K562 (cell line): ENCODE data around the gene NRP2. TPM values are rescaled to one million over a fixed set of nuclear protein-coding genes. Genes with fewer than 3 reads are reported as not detected.

Experiments used
- ATAC-seq: fragments of 200-7000 bp; cut with Tn5 transposase; 3 replicates; pipeline ENCODE4 v1.9.1; 2020; ENCODE audit warnings: moderate library complexity
- BruUV-seq: library from RNA; stranded (reverse); fragments of 400-500 nt; replicated peaks from 2 replicates; lab custom pipeline; 2021; lab: Mats Ljungman, UMichigan
- CTCF ChIA-PET: fragments of 300-600 bp; formaldehyde crosslinking; extraction: SDS; loops from one replicate; lab custom pipeline; 2021; ENCODE audit warnings: low intra/inter-chr PET ratio; lab: Yijun Ruan, JAX
- POLR2A ChIA-PET: fragments of 300-600, 350-650 bp; sonication (Branson Sonifier 250); formaldehyde crosslinking; extraction: SDS; loops from one replicate; lab custom pipeline; 2021; ENCODE audit warnings: antibody characterized with exemption, inconsistent platforms; lab: Yijun Ruan, JAX
- DNase-seq, 4 experiments: peaks; one replicate each; pipeline versions ENCODE4 v3.0.0 to v3.0.0-alpha.2; 2011 to 2018; ENCODE audit warnings: low spot score in 3 of 4, mixed read lengths in 3 of 4; ENCODE audit errors: extremely low read depth in 1 of 4
- FAIRE-seq: peaks from 2 replicates; lab custom pipeline; 2011; peaks lifted over from hg19 to GRCh38; lab: Jason Lieb, UNC
- H2AFZ ChIP-seq: 2 replicates; pipeline ENCODE4 v1.6.0; 2011; ENCODE audit warnings: low read depth, low read length, control low read depth, inconsistent platforms
- H3K27ac ChIP-seq: fragments of 200-600 bp; 3 replicates; pipeline ENCODE4 v1.8.0; 2011; ENCODE audit warnings: low read depth, mild to moderate bottlenecking, control low read depth, inconsistent platforms, low read length, moderate library complexity, mixed read lengths; ENCODE audit errors: extremely low read depth
- H3K27me3 ChIP-seq, 2 experiments: fragments of 300-600 bp in 1 of 2; 2 replicates in 1 of 2; 3 replicates in 1 of 2; pipeline versions ENCODE4 v1.6.0 to v1.8.0; 2011; ENCODE audit warnings: inconsistent platforms in 2 of 2, low read length in 2 of 2, mild to moderate bottlenecking in 1 of 2, mixed read lengths in 1 of 2, moderate library complexity in 1 of 2; ENCODE audit not compliant: control insufficient read depth in 2 of 2, insufficient read depth in 2 of 2
- H3K36me3 ChIP-seq: fragments of 300-600 bp; 3 replicates; pipeline ENCODE4 v1.8.0; 2011; ENCODE audit warnings: mild to moderate bottlenecking, low read length, inconsistent platforms; ENCODE audit not compliant: control insufficient read depth, insufficient read depth
- H3K4me1 ChIP-seq, 2 experiments: fragments of 200-600 bp in 1 of 2; replicated peaks in 1 of 2; 2 replicates in 1 of 2; 3 replicates in 1 of 2; pipeline versions ENCODE4 v1.5.1 to v1.8.0; 2011; ENCODE audit warnings: inconsistent platforms in 2 of 2, low read length in 2 of 2, mild to moderate bottlenecking in 1 of 2, mixed read lengths in 1 of 2, moderate library complexity in 1 of 2; ENCODE audit not compliant: control insufficient read depth in 2 of 2, insufficient read depth in 2 of 2
- H3K4me2 ChIP-seq: 2 replicates; pipeline ENCODE4 v1.6.1; 2011; ENCODE audit warnings: low read length, control low read depth, inconsistent platforms, mixed read lengths; ENCODE audit not compliant: insufficient read depth
- H3K4me3 ChIP-seq: fragments of 200-600 bp; sonication (generic), shearing (Covaris generic); 2 replicates; pipeline ENCODE4 v1.5.1; 2016; ENCODE audit warnings: control low read depth, inconsistent platforms
- H3K79me2 ChIP-seq: fragments of 200-600 bp; 3 replicates; pipeline ENCODE4 v1.8.0; 2011; ENCODE audit warnings: low read length, inconsistent platforms; ENCODE audit not compliant: control insufficient read depth, insufficient read depth
- H3K9ac ChIP-seq, 2 experiments: 2 replicates each; pipeline versions ENCODE4 v1.6.0 to v1.6.1; 2011; ENCODE audit warnings: low read depth in 2 of 2, low read length in 2 of 2, control low read depth in 1 of 2, inconsistent platforms in 1 of 2, mild to moderate bottlenecking in 1 of 2, mixed read lengths in 1 of 2; ENCODE audit not compliant: insufficient read depth in 1 of 2
- H3K9me1 ChIP-seq: one replicate; pipeline ENCODE4 v1.6.0; 2011; ENCODE audit warnings: inconsistent platforms, mild to moderate bottlenecking, low read length, moderate library complexity; ENCODE audit not compliant: control insufficient read depth, insufficient read depth
- H3K9me3 ChIP-seq: replicated peaks from 2 replicates; pipeline ENCODE4 v1.5.1; 2011; ENCODE audit warnings: low read depth, low read length, inconsistent platforms; ENCODE audit not compliant: control insufficient read depth, insufficient read depth
- H4K20me1 ChIP-seq: replicated peaks from 2 replicates; pipeline ENCODE4 v1.6.1; 2011; ENCODE audit warnings: low read length, inconsistent platforms, mixed read lengths; ENCODE audit not compliant: control insufficient read depth, insufficient read depth
- CHD2 ChIP-seq: IDR thresholded peaks from 2 replicates; pipeline ENCODE4 v1.6.1; 2011; ENCODE audit warnings: low read depth, low read length
- ELF1 ChIP-seq: fragments of 200-800 bp; sonication (Bioruptor generic); IDR thresholded peaks from 2 replicates; pipeline ENCODE4 v1.6.1; 2016; ENCODE audit warnings: missing genetic modification characterization, missing compliant biosample characterization
- ESRRB ChIP-seq: fragments of 250-450 bp; sonication (Bioruptor Pico); IDR thresholded peaks from 2 replicates; pipeline ENCODE4 v1.5.0; 2020; ENCODE audit warnings: mild to moderate bottlenecking, moderate library complexity, borderline replicate concordance
- HOXB6 ChIP-seq: fragments of 250-450 bp; sonication (Bioruptor Pico); IDR thresholded peaks from 2 replicates; pipeline ENCODE4 v1.5.1; 2022; ENCODE audit warnings: mild to moderate bottlenecking, borderline replicate concordance
- NFRKB ChIP-seq: fragments of 450-650 bp; IDR thresholded peaks from 2 replicates; pipeline ENCODE4 v1.6.1; 2016; ENCODE audit warnings: low read depth
- ZBTB1 ChIP-seq: sonication (generic); formaldehyde crosslinking; IDR thresholded peaks from 2 replicates; pipeline ENCODE4 v1.8.1; 2023; ENCODE audit warnings: missing genetic modification reagents, low read depth, mild to moderate bottlenecking, borderline replicate concordance
- ZFP36 ChIP-seq: fragments of 150-350 bp; IDR thresholded peaks from 2 replicates; pipeline ENCODE4 v1.6.1; 2018; ENCODE audit warnings: low read length, low read depth; ENCODE audit not compliant: partially characterized antibody
- ZNF717 ChIP-seq: fragments of 250-450 bp; sonication (Bioruptor Pico); IDR thresholded peaks from 2 replicates; pipeline ENCODE4 v1.5.0; 2021
- WGBS: fragments of 100-300 bp; shearing (Covaris generic); methylation state at CpG from one replicate; pipeline ENCODE4 v1.1.6; 2016; ENCODE audit warnings: low coverage, mixed read lengths; ENCODE audit not compliant: insufficient coverage; ENCODE audit errors: missing lambda C conversion rate; 5-methylcytosine and 5-hydroxymethylcytosine counted together
- in situ Hi-C: fragments of 300-500 bp; cut with MboI; formaldehyde crosslinking; loops from 4 replicates; pipeline ENCODE4 v1.15.0; 2018; ENCODE audit warnings: inconsistent platforms, mixed read lengths
- intact Hi-C: fragments of 100-400 bp; cut with micrococcal nuclease; formaldehyde crosslinking; loops from 2 replicates; pipeline ENCODE4 v1.14.2; 2022
- polyA plus RNA-seq, 8 experiments: library from polyadenylated mRNA; depleted of rRNA in 4 of 8; stranded (reverse) in 5 of 8; unstranded in 3 of 8; fragments of >200 nt; fragmentation: Nextera tagmentation in 2 of 8; fragmentation: Illumina TruSeq in 1 of 8; extraction: Ambion mirVana in 2 of 8; extraction: Trizol in 1 of 8; gene quantifications; 2 replicates each; pipeline versions ENCODE4 v1.2.1 to v1.2.3, GENCODE V29; 2011 to 2014; ENCODE audit warnings: inconsistent platforms in 1 of 8, missing spikeins in 1 of 8
- total RNA-seq, 7 experiments: library from RNA; depleted of rRNA in 6 of 7; stranded (reverse); fragments of >200 nt in 6 of 7; fragmentation: Illumina TruSeq in 2 of 7; extraction: Trizol in 2 of 7; gene quantifications; 2 replicates each; pipeline versions ENCODE4 v1.2.1 to v1.2.3, GENCODE V29; 2011 to 2021; ENCODE audit warnings: low replicate concordance in 1 of 7
- TF ChIP-seq, protein P1 (sequence below): fragments of 250-450 bp; sonication (Bioruptor Pico); IDR thresholded peaks from 2 replicates; pipeline ENCODE4 v1.6.1; 2021; ENCODE audit warnings: mild to moderate bottlenecking

The NRP2 gene
- total and polyA plus RNA-seq, 9 of the 15 experiments (the other 6 are each of a cell fraction or from before 2014, with no cell fraction given) = 0.05 to 0.31 (median 0.15) TPM; not detected in 5

DNA sequence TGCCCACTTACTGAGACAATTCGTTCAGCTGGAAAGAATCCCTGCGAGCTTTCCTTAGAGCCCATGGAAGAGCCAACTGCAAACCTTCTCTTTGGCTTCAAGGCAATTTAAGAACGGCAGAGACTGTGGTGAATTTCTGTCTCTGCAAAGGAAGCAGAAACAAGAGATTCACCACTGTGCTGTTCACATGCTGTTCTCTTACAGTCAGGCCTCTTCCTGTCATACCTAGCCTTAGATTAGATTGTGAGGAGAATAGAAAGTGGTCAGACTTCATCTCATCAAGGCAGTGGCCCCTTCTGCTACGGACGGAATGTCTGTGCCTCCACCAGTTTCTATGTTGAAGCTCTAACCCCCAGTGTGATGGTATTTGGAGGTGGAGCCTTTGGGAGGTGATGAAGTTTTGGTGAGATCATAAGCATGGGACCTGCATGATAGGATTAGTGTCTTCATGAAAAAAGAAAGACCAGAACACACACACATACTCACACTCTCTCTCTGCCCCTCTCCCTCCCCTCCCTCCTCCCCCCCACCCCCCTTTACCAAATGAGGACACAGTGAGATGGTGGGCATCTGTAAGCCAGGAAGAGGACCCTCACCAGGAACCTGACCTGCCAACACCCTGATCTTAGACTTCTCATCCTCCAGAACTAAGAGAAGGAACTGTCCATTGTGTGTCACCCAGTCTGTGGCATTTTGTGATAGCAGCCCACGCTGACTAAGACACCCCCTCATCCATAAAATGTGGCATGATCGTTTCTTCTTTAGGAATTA lies 45.6 kb upstream of the NRP2 start:
- no TSS peak for BruUV-seq
- POLR2A ChIA-PET = no interaction called here
- Histone ChIP-seq H3K27me3 (no peaks in the 10 kb centered on the region; a peak in 1 of 5 replicates), H3K79me2 (no peaks in the 10 kb centered on the region)
- DNase-seq = no peak
- TF ChIP-seq CHD2 = no peak
- TF ChIP-seq ESRRB = no peak
- no peak for TF ChIP-seq HOXB6 (CRISPR knock-in tag)
- TF ChIP-seq, protein P1, sequence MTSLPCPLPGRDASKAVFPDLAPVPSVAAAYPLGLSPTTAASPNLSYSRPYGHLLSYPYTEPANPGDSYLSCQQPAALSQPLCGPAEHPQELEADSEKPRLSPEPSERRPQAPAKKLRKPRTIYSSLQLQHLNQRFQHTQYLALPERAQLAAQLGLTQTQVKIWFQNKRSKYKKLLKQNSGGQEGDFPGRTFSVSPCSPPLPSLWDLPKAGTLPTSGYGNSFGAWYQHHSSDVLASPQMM (CRISPR knock-in tag) = no peak
- TF ChIP-seq NFRKB = no peak
- no peak for TF ChIP-seq ELF1
- no peak for TF ChIP-seq ZNF717 (CRISPR knock-in tag)
- no peak for TF ChIP-seq ZBTB1 (CRISPR knock-in tag)
- no peak for TF ChIP-seq ZFP36
- TF ChIP-seq, all 486 proteins: peak for 0
- no peaks in the 10 kb centered on the region for H3K9me1 ChIP-seq
- 0% methylated on average over 7 of the region's 7 CpGs for WGBS
- ATAC-seq = no peak
- FAIRE-seq = no peak
- H3K4me2 ChIP-seq = no peak overlapping the region
- H2AFZ ChIP-seq = no peak overlapping the region
- H3K27ac ChIP-seq = no peak overlapping the region
- CTCF ChIA-PET = no interaction called here
- H4K20me1 ChIP-seq = no peaks in the 10 kb centered on the region
- intact Hi-C loops (no loop called here), in situ Hi-C loops (no loop called here)
- no peaks in the 10 kb centered on the region for H3K9me3 ChIP-seq
- no peaks in the 10 kb centered on the region for H3K4me1 ChIP-seq
- H3K4me3 ChIP-seq = no peak overlapping the region
- no peak overlapping the region for H3K9ac ChIP-seq
- H3K36me3 ChIP-seq = no peaks in the 10 kb centered on the region
